GM18951 (cell line): ENCODE results near the gene ZNF385D.

ENCODE experiments used
- POLR2A ChIP-seq: IDR thresholded peaks from 4 replicates; pipeline ENCODE4 v1.6.1; 2011; ENCODE audit warnings: mild to moderate bottlenecking; ENCODE audit not compliant: insufficient read length, insufficient read depth; ENCODE audit errors: extremely low read depth
- in situ Hi-C: fragments of 300-500 bp; cut with MboI; formaldehyde crosslinking; loops from one replicate; pipeline ENCODE4 v1.12.0; 2022; ENCODE audit warnings: low sequenced_read_pairs, mixed read lengths, inconsistent platforms; ENCODE audit not compliant: unreplicated experiment

Gene ZNF385D

GRCh38 chr3:21644268-21644667, 106.7 kb downstream of the ZNF385D start:
- in situ Hi-C loops: no loop called here
- TF ChIP-seq POLR2A: no peak

- in situ Hi-C loops: no loop called here
- no peak for TF ChIP-seq POLR2A
Observed at GRCh38 chr3:21643752-21644151, 107.3 kb downstream of the ZNF385D start.

GRCh38 chr3:21642433-21642832, 108.6 kb downstream of the ZNF385D start:
- in situ Hi-C loops: no loop called here

GRCh38 chr3:21641959-21642358, 109.1 kb downstream of the ZNF385D start:
- in situ Hi-C loops: no loop called here
- no peak for TF ChIP-seq POLR2A

More at GRCh38 chr3:21642433-21642832, 108.6 kb downstream of the ZNF385D start:
- TF ChIP-seq POLR2A: no peak

GRCh38 chr3:21638488-21638887, 112.5 kb downstream of the ZNF385D start:
- in situ Hi-C loops: no loop called here

GRCh38 chr3:21634112-21634511, 116.9 kb downstream of the ZNF385D start:
- TF ChIP-seq POLR2A: no peak
- in situ Hi-C loops: no loop called here

More at GRCh38 chr3:21638488-21638887, 112.5 kb downstream of the ZNF385D start:
- no peak for TF ChIP-seq POLR2A

- in situ Hi-C loops: no loop called here
- TF ChIP-seq POLR2A: no peak
Observed at GRCh38 chr3:21624524-21624923, 126.5 kb downstream of the ZNF385D start.

GRCh38 chr3:21621181-21621651, 129.8 kb downstream of the ZNF385D start:
- in situ Hi-C loops: no loop called here
- TF ChIP-seq POLR2A: no peak

GRCh38 chr3:21620511-21621155, 130.4 kb downstream of the ZNF385D start:
- no peak for TF ChIP-seq POLR2A
- in situ Hi-C loops: no loop called here

- in situ Hi-C loops: no loop called here
- TF ChIP-seq POLR2A: no peak
Observed at GRCh38 chr3:21618695-21619094, 132.3 kb downstream of the ZNF385D start.

GRCh38 chr3:21613372-21614070, 137.5 kb downstream of the ZNF385D start:
- TF ChIP-seq POLR2A: no peak
- in situ Hi-C loops: no loop called here

GRCh38 chr3:21601178-21601577, 149.8 kb downstream of the ZNF385D start:
- in situ Hi-C loops: no loop called here
- no peak for TF ChIP-seq POLR2A

GRCh38 chr3:21599890-21600289, 151.1 kb downstream of the ZNF385D start:
- TF ChIP-seq POLR2A: no peak
- in situ Hi-C loops: no loop called here

- in situ Hi-C loops: no loop called here
- no peak for TF ChIP-seq POLR2A
Observed at GRCh38 chr3:21592828-21593227, 158.2 kb downstream of the ZNF385D start.

GRCh38 chr3:21587894-21588293, 163.1 kb downstream of the ZNF385D start:
- in situ Hi-C loops: no loop called here
- no peak for TF ChIP-seq POLR2A
